ENCODE data around the gene BDNF.

DNA sequence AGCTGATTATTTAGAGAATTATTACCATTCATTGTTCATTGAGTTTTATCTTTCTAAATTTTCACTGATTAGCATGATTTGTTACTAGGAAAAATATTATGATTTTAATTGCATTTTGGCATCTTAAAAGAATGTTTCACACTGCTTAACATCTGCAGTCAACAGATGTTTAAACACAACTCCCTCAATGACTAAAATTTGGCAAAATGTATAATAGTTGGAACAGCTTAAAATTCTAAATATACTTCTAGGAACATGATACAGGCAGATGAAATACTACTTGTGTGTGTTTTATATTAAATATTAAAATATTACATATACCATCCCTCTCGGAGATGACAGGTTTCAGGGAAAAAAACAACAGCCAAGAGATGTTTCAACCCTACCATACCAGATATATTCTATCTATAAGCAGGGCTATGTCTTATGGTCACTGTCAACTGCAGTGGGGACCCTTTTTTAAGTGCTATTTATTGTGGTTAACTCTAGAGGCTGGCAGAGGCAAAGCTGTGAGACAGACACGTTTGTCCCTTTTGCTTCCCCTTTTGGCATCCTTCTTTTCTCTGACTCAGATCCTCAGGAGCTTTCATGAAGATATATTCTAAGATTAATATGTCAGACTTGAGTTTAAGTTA, 81.9 kb downstream of the BDNF start:
- TF ChIP-seq EZH2 (IDR thresholded peaks at IDR 0.05; ENCODE audit: low read depth, low read length, severe bottlenecking) (no peak), POLR2A (IDR thresholded peaks at IDR 0.05; ENCODE audit: control extremely low read depth in 1 of 2, low read depth in 2 of 2, low read length in 2 of 2) (no peak), BRCA1 (IDR thresholded peaks at IDR 0.05; ENCODE audit: low read depth, low read length) (no peak), HDAC6 (IDR thresholded peaks at IDR 0.05; ENCODE audit: low read depth, low read length) (no peak), PHF8 (conservative IDR thresholded peaks at IDR 0.05; ENCODE audit: low read depth, low read length) (no peak)
- TF ChIP-seq, protein P1, sequence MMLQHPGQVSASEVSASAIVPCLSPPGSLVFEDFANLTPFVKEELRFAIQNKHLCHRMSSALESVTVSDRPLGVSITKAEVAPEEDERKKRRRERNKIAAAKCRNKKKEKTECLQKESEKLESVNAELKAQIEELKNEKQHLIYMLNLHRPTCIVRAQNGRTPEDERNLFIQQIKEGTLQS (IDR thresholded peaks at IDR 0.05; ENCODE audit: insufficient read depth, low read depth, low read length): no peak
- TF ChIP-seq, protein P2, sequence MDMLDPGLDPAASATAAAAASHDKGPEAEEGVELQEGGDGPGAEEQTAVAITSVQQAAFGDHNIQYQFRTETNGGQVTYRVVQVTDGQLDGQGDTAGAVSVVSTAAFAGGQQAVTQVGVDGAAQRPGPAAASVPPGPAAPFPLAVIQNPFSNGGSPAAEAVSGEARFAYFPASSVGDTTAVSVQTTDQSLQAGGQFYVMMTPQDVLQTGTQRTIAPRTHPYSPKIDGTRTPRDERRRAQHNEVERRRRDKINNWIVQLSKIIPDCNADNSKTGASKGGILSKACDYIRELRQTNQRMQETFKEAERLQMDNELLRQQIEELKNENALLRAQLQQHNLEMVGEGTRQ (IDR thresholded peaks at IDR 0.05; ENCODE audit: low read length): no peak
- TF ChIP-seq, protein P3, sequence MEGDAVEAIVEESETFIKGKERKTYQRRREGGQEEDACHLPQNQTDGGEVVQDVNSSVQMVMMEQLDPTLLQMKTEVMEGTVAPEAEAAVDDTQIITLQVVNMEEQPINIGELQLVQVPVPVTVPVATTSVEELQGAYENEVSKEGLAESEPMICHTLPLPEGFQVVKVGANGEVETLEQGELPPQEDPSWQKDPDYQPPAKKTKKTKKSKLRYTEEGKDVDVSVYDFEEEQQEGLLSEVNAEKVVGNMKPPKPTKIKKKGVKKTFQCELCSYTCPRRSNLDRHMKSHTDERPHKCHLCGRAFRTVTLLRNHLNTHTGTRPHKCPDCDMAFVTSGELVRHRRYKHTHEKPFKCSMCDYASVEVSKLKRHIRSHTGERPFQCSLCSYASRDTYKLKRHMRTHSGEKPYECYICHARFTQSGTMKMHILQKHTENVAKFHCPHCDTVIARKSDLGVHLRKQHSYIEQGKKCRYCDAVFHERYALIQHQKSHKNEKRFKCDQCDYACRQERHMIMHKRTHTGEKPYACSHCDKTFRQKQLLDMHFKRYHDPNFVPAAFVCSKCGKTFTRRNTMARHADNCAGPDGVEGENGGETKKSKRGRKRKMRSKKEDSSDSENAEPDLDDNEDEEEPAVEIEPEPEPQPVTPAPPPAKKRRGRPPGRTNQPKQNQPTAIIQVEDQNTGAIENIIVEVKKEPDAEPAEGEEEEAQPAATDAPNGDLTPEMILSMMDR (IDR thresholded peaks at IDR 0.05; ENCODE audit: control extremely low read depth in 1 of 3, insufficient read depth in 1 of 3, low read depth in 1 of 3, low read length in 3 of 3): no peak
